Vagina (tissue), 2 donors: ENCODE results near the gene FADS1.

Experiments used
- CTCF ChIP-seq, 3 experiments: fragments of 450-650 bp in 2 of 3; fragments of 200-600 bp in 1 of 3; sonication (generic) in 1 of 3; IDR thresholded peaks; one replicate each; pipeline ENCODE4 v1.5.1; 2017 to 2019; ENCODE audit warnings: antibody characterized with exemption in 3 of 3, mild to moderate bottlenecking in 2 of 3, moderate library complexity in 2 of 3
- POLR2A ChIP-seq, 2 donors: fragments of 450-650 bp; IDR thresholded peaks; one replicate each; pipeline ENCODE4 v1.6.1; 2017; ENCODE audit warnings: antibody characterized with exemption in 2 of 2, mild to moderate bottlenecking in 2 of 2, moderate library complexity in 2 of 2

- TF ChIP-seq CTCF (IDR thresholded peaks at IDR 0.05) (no peak), POLR2A (IDR thresholded peaks at IDR 0.05) (no peak)
Measured at GRCh38 chr11:61838921-61839320, 22.1 kb upstream of the FADS1 start.
